HEK293 (cell line): ENCODE data around the gene WIPI1.

Experiments
- ATF2 ChIP-seq: fragments of 450-650 bp; formaldehyde crosslinking; IDR thresholded peaks from 2 replicates; pipeline ENCODE4 v1.5.1; 2016; ENCODE audit warnings: missing biosample characterization, missing genetic modification characterization, low read depth
- CTCF ChIP-seq: fragments of 450-650 bp; formaldehyde crosslinking; IDR thresholded peaks from 2 replicates; pipeline ENCODE4 v1.5.1; 2016; ENCODE audit warnings: missing biosample characterization, missing genetic modification characterization
- KLF9 ChIP-seq: fragments of 450-650 bp; formaldehyde crosslinking; IDR thresholded peaks from 2 replicates; pipeline ENCODE4 v1.5.1; 2016; ENCODE audit warnings: missing biosample characterization, missing genetic modification characterization, low read depth
- PRDM1 ChIP-seq: fragments of 450-650 bp; formaldehyde crosslinking; IDR thresholded peaks from 2 replicates; pipeline ENCODE4; 2016; ENCODE audit warnings: missing biosample characterization, missing genetic modification characterization
- SP2 ChIP-seq: fragments of 450-650 bp; formaldehyde crosslinking; IDR thresholded peaks from 2 replicates; pipeline ENCODE4 v1.5.1; 2016; ENCODE audit warnings: missing biosample characterization, missing genetic modification characterization
- ZBTB48 ChIP-seq: fragments of 450-650 bp; formaldehyde crosslinking; IDR thresholded peaks from 2 replicates; pipeline ENCODE4 v1.5.1; 2016; ENCODE audit warnings: missing biosample characterization, missing genetic modification characterization
- ZNF23 ChIP-seq: fragments of 450-650 bp; formaldehyde crosslinking; IDR thresholded peaks from 2 replicates; pipeline ENCODE4 v1.5.1; 2016; ENCODE audit warnings: missing biosample characterization, missing genetic modification characterization, borderline replicate concordance
- ZNF266 ChIP-seq: fragments of 450-650 bp; formaldehyde crosslinking; IDR thresholded peaks from 2 replicates; pipeline ENCODE4 v1.5.1; 2016; ENCODE audit warnings: missing biosample characterization, missing genetic modification characterization, low read depth
- ZNF350 ChIP-seq: fragments of 450-650 bp; formaldehyde crosslinking; IDR thresholded peaks from 2 replicates; pipeline ENCODE4 v1.5.0; 2017; ENCODE audit warnings: missing biosample characterization, mild to moderate bottlenecking, missing genetic modification characterization
- ZNF366 ChIP-seq: fragments of 450-650 bp; formaldehyde crosslinking; conservative IDR thresholded peaks from 2 replicates; pipeline ENCODE4 v1.5.1; 2016; ENCODE audit warnings: missing biosample characterization, missing genetic modification characterization
- ZNF488 ChIP-seq: fragments of 450-650 bp; formaldehyde crosslinking; IDR thresholded peaks from 2 replicates; pipeline ENCODE4 v1.5.1; 2016; ENCODE audit warnings: missing biosample characterization, missing genetic modification characterization
- ZNF629 ChIP-seq: fragments of 450-650 bp; formaldehyde crosslinking; IDR thresholded peaks from 2 replicates; pipeline ENCODE4 v1.5.1; 2017; ENCODE audit warnings: missing biosample characterization, missing genetic modification characterization
- ZNF658 ChIP-seq: fragments of 450-650 bp; formaldehyde crosslinking; IDR thresholded peaks from 2 replicates; pipeline ENCODE4; 2016; ENCODE audit warnings: missing biosample characterization, missing genetic modification characterization
- ZNF776 ChIP-seq: fragments of 450-650 bp; formaldehyde crosslinking; IDR thresholded peaks from 2 replicates; pipeline ENCODE4 v1.5.0; 2017; ENCODE audit warnings: missing biosample characterization, missing genetic modification characterization, borderline replicate concordance

DNA sequence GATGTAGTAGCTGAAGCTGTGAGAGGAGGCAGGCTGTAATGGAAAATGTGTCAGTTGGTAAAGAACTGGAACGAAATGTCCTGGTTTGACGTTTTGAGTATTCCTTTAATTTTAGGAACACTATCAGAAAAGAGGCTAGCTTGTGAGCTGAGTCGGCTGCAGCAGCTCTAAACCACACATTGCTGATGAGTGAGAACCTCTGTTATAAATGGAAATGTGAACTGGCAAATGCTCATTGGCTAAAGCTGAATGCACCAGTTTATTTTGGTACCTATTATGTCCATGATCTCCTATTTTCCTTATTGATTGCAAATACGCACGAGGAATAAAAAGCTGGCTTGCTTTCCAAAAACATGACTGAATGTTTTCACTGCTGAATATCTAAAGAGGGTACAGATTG lies 11.0 kb upstream of the WIPI1 start:
- no peak for TF ChIP-seq ZNF776 (tag by site-specific recombination)
- TF ChIP-seq ATF2, result no peak
- no peak for TF ChIP-seq ZNF629
- TF ChIP-seq ZNF266 (tag by site-specific recombination), result no peak
- no peak for TF ChIP-seq CTCF (tag by site-specific recombination)
- no peak for TF ChIP-seq ZNF366 (tag by site-specific recombination)
- no peak for TF ChIP-seq ZNF350 (tag by site-specific recombination)
- no peak for TF ChIP-seq SP2 (tag by site-specific recombination)
- TF ChIP-seq ZBTB48 (tag by site-specific recombination), result no peak
- TF ChIP-seq KLF9 (tag by site-specific recombination), result no peak
- TF ChIP-seq PRDM1 (tag by site-specific recombination), result no peak
- no peak for TF ChIP-seq ZNF488 (tag by site-specific recombination)
- TF ChIP-seq ZNF658 (tag by site-specific recombination), result no peak
- TF ChIP-seq ZNF23 (tag by site-specific recombination), result no peak
